Right lobe of liver (tissue), 4 donors: ENCODE data around the gene EPS8.

Source experiments
- CTCF ChIP-seq, 4 donors: fragments of 200-600 bp in 3 of 4; fragments of 450-650 bp in 1 of 4; IDR thresholded peaks; one replicate each; pipeline versions ENCODE4 v1.5.1 to v1.8.0; 2016 to 2022; ENCODE audit warnings: antibody characterized with exemption in 4 of 4, mild to moderate bottlenecking in 2 of 4
- POLR2A ChIP-seq: fragments of 450-650 bp; IDR thresholded peaks from one replicate; pipeline ENCODE4 v1.6.1; 2017; ENCODE audit warnings: antibody characterized with exemption, mild to moderate bottlenecking
- donor health status: DM: no; HTN: no; CAD: no.
- donor health status: DM: no; HTN: no; CAD: no.
- donor health status: DM: no; HTN: yes; CAD: no.

DNA sequence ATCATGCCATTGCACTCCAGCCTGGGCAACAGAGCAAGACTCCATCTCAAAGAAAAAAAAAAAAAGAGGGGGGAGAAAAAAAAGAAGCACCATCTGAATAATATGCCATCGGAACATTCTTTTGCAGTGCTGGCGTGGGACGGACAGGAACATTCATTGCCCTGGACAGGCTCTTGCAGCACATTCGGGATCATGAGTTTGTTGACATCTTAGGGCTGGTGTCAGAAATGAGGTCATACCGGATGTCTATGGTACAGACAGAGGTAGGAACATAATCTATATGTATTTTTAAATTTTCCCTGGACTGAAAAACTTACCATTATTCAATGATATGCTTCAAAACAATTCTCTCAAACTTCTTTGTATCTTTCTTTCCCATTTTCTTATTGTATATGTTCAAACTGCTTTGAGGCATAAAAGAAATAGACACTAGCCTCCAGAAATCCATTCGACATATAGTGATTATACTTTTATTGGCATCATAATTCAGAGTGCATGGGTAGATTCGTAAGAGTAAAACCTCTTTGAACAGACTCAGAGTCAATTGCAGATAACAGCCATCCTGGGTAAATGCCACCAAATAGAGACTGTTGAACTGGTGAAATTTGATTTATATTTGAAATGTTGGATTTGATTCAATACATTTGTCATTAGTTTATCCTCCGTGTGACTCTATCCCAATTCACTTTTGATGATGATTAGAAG is 199.7 kb downstream of the EPS8 start:
- TF ChIP-seq POLR2A (no peak), CTCF (IDR thresholded peaks at IDR 0.05) (no peak)
